T-helper 1 cell treated with Interleukin-12 subunit alpha and Interleukin-12 subunit beta and Interleukin-4 antibody, amounts not matched to agents 30 ng/mL and 1 ng/mL, for 36 hours (primary cell): Measurements from ENCODE around the gene CD27. TPM values are rescaled to one million over a fixed set of nuclear protein-coding genes. Genes with fewer than 3 reads are reported as not detected.

ENCODE experiments used
- intact Hi-C: fragments of 100-400 bp; cut with micrococcal nuclease; formaldehyde crosslinking; loops from one replicate; pipeline ENCODE4 v1.15.1; 2024
- total RNA-seq: library from RNA; stranded (reverse); gene quantifications from 2 replicates; pipeline ENCODE4 v1.2.3, GENCODE V29; 2022

CD27 gene
- total RNA-seq, 1 donor from 2014 or later, result 89.8 TPM

DNA sequence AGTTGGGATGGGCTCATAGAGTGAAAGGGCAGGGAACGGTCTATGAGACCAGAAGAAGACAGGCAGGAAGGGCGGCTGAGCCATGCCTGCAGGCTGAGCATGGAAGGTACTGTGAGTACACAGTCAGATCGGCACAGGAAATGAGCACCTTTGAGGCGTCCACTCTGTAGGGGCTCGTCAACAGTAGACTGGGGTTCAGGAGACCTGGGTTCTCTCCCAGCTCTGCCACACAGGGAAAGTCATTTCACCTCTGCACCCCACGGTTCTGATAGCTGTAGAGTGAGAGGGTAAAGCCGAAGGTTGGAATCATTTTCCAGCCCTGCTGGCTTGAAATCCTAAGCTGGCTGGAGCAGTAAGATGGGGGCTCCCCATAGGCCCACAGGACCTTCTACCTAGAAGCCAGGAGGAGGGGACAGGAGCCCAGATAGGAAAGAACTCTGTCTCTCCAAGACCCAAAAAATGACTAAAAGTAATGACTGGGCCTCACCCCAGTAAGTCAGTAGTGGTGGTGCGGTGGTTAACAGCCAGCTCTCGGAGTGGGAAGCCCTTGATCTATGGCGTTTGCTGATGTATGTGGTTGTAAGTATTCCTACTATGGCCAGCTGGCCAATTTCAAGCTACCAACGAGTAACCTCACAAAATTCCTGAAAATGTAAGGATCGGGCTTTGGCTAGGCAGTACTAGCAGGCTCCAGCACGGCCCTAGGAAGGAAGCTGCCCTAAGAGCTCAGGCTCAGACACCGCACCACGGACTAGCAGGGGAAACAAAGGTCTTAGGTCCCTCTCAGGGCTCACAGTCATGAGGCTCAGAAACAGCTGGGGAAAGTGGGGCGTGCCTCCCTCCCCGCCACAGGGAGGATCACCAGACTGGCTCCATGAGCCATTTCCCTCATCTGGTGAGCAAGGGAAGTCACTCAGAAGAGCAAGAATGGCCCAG, 10.3 kb upstream of the CD27 start:
- intact Hi-C loops, result loop anchor here (1.0 kb wide), 1 partner anchor 10 kb away; the partner anchor contains the start of gene CD27

DNA sequence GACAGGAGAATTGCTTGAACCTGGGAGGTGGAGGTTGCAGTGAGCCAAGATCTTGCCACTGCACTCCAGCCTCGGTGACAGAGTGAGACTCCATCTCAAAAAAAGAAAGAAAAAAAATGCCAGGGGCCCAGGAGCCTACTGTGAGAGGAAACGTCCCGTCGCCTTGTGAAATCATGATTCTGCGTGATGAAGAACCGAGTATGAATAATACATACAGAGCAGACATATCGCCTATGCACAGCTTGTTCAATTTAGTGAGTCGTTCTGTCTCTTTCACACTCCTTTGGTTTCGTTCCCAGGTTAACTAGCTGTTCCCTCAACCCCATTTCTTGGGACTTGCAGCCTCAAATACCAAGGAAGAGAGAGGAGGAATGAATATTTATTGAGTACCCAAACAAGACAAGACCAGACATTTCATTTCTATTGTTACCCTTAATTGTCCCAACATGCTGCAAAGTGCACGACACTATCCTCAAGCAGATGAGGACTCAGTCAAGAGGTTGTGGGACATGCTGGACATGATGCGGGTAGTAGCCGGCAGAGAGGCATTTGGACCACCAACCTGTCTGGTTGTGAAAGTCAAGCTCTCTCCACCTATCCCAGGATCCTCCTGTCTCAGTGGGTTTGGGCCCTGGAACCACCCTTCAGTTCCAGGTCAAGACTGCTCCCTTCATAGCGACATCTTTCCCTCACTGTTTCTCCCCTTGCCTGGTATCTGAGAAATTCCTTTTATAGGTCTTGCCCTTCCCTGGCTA, 8.6 kb upstream of the CD27 start:
- intact Hi-C loops, result no loop called here

GRCh38 chr12:6437586-6437985, 7.2 kb upstream of the CD27 start:
- intact Hi-C loops, result no loop called here

DNA sequence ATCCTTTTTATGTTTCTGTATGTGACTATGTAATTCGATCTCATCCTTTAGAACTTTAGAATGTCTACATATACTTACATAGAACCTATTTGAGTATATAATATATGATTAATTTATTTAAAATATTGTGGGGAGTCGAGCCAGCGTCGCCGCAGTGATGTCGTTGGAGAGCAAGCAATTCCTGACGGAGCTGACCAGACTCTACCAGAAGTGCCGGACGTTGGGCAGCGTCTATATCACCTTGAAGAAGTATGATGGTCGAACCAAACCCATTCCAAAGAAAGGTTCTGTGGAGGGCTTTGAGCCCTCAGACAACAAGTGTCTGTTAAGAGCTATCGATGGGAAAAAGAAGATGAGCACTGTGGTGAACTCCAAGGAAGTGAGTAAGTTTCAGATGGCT, 6.4 kb upstream of the CD27 start:
- intact Hi-C loops, result no loop called here

GRCh38 chr12:6440391-6440790, 4.4 kb upstream of the CD27 start:
- intact Hi-C loops, result no loop called here

- intact Hi-C loops, result no loop called here
These were observed 1.9 kb upstream of the CD27 start for GRCh38 chr12:6442836-6443235.

- intact Hi-C loops, result no loop called here
These were observed 1.3 kb upstream of the CD27 start for GRCh38 chr12:6443361-6443983.

GRCh38 chr12:6444031-6444430, 724 bp upstream of the CD27 start:
- intact Hi-C loops, result loop anchor here (1.0 kb wide), 4 partner anchors 8 to 21 kb away; partner anchors contain the start of gene TAPBPL

DNA sequence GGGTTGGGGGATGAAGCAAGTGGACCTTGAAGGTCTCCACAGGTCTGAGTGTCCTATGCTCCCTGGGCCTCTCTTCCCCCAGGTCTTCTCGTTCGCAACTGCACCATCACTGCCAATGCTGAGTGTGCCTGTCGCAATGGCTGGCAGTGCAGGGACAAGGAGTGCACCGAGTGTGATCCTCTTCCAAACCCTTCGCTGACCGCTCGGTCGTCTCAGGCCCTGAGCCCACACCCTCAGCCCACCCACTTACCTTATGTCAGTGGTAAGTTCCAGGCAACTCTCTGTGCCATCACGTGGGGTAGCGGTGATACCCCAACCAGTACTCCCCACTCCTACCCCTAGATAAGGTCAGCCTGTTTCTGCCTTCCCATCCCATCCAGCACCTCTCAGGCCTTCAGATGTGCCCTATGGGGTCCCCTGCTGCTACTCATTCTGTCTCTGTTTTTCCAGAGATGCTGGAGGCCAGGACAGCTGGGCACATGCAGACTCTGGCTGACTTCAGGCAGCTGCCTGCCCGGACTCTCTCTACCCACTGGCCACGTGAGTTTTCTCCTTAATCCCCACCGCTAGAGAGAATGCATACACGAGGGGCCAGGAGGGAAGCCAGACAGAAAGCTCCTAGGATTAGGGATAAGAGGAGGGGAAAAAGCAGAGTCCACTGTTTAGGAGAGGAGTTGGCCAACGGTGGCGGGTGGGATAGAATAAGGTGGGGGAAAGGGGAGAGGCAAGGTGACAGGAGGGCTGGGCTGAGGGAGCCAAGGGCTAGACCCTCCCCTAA, 5.5 kb downstream of the CD27 start:
- intact Hi-C loops, result loop anchor here (5.0 kb wide), 1 partner anchor 42 kb away; the partner anchor contains the start of genes MRPL51 and NCAPD2

- intact Hi-C loops, result loop anchor here (5.0 kb wide), 1 partner anchor 41 kb away; the partner anchor contains the start of genes MRPL51 and NCAPD2
These were observed 6.2 kb downstream of the CD27 start for GRCh38 chr12:6450869-6451347.

- intact Hi-C loops, result loop anchor here (1.0 to 5.0 kb wide), 7 partner anchors 7 to 117 kb away; partner anchors contain the start of genes CD27, MRPL51, NCAPD2 and VAMP1
These were observed 6.8 kb downstream of the CD27 start, which contains the start of gene TAPBPL for GRCh38 chr12:6451348-6452244. Gene TAPBPL, plus strand, starts transcription at chr12:6452042. Its CDS starts 207 bp downstream, at chr12:6452249.

- intact Hi-C loops, result loop anchor here (1.0 to 5.0 kb wide), 7 partner anchors 8 to 118 kb away; partner anchors contain the start of genes CD27, MRPL51, NCAPD2 and VAMP1
These were observed 7.6 kb downstream of the CD27 start for GRCh38 chr12:6452245-6452943.

- intact Hi-C loops, result loop anchor here (1.0 to 5.0 kb wide), 7 partner anchors 8 to 118 kb away; partner anchors contain the start of genes CD27, MRPL51, NCAPD2 and VAMP1
These were observed 8.3 kb downstream of the CD27 start for GRCh38 chr12:6452944-6453630.

GRCh38 chr12:6457220-6457945, 12.6 kb downstream of the CD27 start:
- intact Hi-C loops, result no loop called here

DNA sequence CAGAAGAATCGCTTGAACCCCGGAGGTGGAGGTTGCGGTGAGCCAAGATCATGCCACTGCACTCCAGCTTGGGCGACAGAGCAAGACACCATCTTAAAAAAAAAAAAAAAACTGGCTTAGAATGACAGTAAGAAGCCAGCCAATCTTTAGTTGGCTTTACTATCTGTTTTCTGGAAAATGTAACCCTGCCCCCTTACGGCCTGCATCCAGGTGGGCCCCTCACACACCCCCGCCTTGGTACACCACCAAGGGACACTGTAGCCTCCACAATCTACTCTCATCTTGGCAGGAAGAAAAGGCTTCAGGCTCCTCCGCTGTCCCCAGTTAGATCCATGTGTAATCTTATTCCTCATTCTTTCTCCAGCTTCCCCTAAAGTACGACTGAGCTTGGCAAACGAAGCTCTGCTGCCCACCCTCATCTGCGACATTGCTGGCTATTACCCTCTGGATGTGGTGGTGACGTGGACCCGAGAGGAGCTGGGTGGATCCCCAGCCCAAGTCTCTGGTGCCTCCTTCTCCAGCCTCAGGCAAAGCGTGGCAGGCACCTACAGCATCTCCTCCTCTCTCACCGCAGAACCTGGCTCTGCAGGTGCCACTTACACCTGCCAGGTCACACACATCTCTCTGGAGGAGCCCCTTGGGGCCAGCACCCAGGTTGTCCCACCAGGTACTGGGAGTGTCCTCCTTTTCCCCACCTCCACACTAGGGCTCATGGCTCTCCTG, 13.7 kb downstream of the CD27 start:
- intact Hi-C loops, result no loop called here

DNA sequence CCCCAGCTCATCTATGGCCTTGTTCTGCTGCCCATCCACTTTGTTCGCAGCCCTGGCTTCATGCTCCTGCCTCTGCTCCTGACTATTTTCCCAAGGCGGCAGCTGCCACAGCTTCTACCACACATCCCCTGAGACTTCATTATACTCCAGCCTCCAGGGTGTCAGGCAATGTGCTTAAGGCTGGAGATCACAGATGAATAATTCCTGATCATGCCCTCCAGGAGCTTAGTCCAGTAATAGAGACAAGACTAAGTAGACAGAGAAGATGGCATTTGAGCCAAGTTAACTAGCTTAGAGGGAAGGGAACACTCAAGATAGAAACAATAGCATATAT, 14.2 kb downstream of the CD27 start:
- intact Hi-C loops, result no loop called here
